NCI-H2171 (cell line): Measurements from ENCODE around the gene RUNX1.

ENCODE experiments used
- DNase-seq: peaks from one replicate; lab custom pipeline; 2025; lab: John Stamatoyannopoulos, UW

Gene RUNX1

GRCh38 chr21:35048706-35049617 lies at the start of gene RUNX1:
RUNX1 (minus strand) TSS chr21:35049302.
- DNase-seq, result no peak

GRCh38 chr21:35097525-35097924 lies 48.4 kb upstream of the RUNX1 start:
- DNase-seq, result no peak

GRCh38 chr21:35096959-35097358 lies 47.9 kb upstream of the RUNX1 start:
- no peak for DNase-seq

GRCh38 chr21:35095859-35096291 lies 46.8 kb upstream of the RUNX1 start:
- DNase-seq, result no peak

GRCh38 chr21:35093514-35093913 lies 44.4 kb upstream of the RUNX1 start:
- DNase-seq, result no peak

- no peak for DNase-seq
These were observed 42.4 kb upstream of the RUNX1 start for GRCh38 chr21:35091496-35091895.

- DNase-seq, result no peak
These were observed 41.3 kb upstream of the RUNX1 start for GRCh38 chr21:35090403-35090802.

- no peak for DNase-seq
These were observed 39.2 kb upstream of the RUNX1 start for GRCh38 chr21:35088319-35088771.

- no peak for DNase-seq
These were observed 37.3 kb upstream of the RUNX1 start for GRCh38 chr21:35086357-35086756.

- no peak for DNase-seq
These were observed 35.8 kb upstream of the RUNX1 start for GRCh38 chr21:35084869-35085268.

GRCh38 chr21:35083246-35083645 lies 34.1 kb upstream of the RUNX1 start:
- DNase-seq, result no peak

- DNase-seq, result no peak
These were observed 32.8 kb upstream of the RUNX1 start for GRCh38 chr21:35081861-35082260.

GRCh38 chr21:35079181-35079580 lies 30.1 kb upstream of the RUNX1 start:
- no peak for DNase-seq

GRCh38 chr21:35077975-35078374 lies 28.9 kb upstream of the RUNX1 start:
- DNase-seq, result no peak

- no peak for DNase-seq
These were observed 28.4 kb upstream of the RUNX1 start for GRCh38 chr21:35077466-35077865.

GRCh38 chr21:35075546-35075945 lies 26.4 kb upstream of the RUNX1 start:
- DNase-seq, result no peak

- DNase-seq, result no peak
These were observed 23.9 kb upstream of the RUNX1 start for GRCh38 chr21:35072960-35073359.

- no peak for DNase-seq
These were observed 23.5 kb upstream of the RUNX1 start for GRCh38 chr21:35072557-35072956.

- DNase-seq, result no peak
These were observed 22.2 kb upstream of the RUNX1 start for GRCh38 chr21:35071347-35071746.

- DNase-seq, result no peak
These were observed 21.3 kb upstream of the RUNX1 start for GRCh38 chr21:35070436-35070835.

GRCh38 chr21:35066824-35067223 lies 17.7 kb upstream of the RUNX1 start:
- DNase-seq, result no peak

- no peak for DNase-seq
These were observed 14.5 kb upstream of the RUNX1 start for GRCh38 chr21:35063428-35064172.

- no peak for DNase-seq
These were observed 12.9 kb upstream of the RUNX1 start for GRCh38 chr21:35062016-35062415.
